GM12878 (cell line): Measurements from ENCODE around the gene TMEM168. TPM values are rescaled to one million over a fixed set of nuclear protein-coding genes. Genes with fewer than 3 reads are reported as not detected.

Source experiments
- ATAC-seq: fragments of 200-7000 bp; cut with Tn5 transposase; 3 replicates; pipeline ENCODE4 v1.9.1; 2020; ENCODE audit warnings: mild to moderate bottlenecking, moderate library complexity
- BruUV-seq: library from RNA; stranded (reverse); fragments of 400-500 nt; replicated peaks from 2 replicates; lab custom pipeline; 2021; lab: Mats Ljungman, UMichigan
- CTCF ChIA-PET: fragments of 300-600 bp; sonication (Branson Sonifier 250); formaldehyde crosslinking; extraction: SDS; loops from one replicate; lab custom pipeline; 2021; ENCODE audit warnings: inconsistent platforms; lab: Yijun Ruan, JAX
- POLR2A ChIA-PET: fragments of 350-600 bp; formaldehyde crosslinking; extraction: SDS; loops from one replicate; lab custom pipeline; 2021; ENCODE audit warnings: inconsistent platforms; lab: Charles Lee
- RAD21 ChIA-PET: fragments of 300-600 bp; sonication (Branson Sonifier 250); formaldehyde crosslinking; loops from one replicate; lab custom pipeline; 2023; ENCODE audit warnings: antibody characterized with exemption; ENCODE audit not compliant: unreplicated experiment; lab: Charles Lee
- SMC1A ChIA-PET: fragments of 300-600 bp; sonication (Branson Sonifier 250); formaldehyde crosslinking; loops from one replicate; lab custom pipeline; 2023; ENCODE audit not compliant: unreplicated experiment, uncharacterized antibody; lab: Charles Lee
- DNase-seq: peaks from one replicate; pipeline ENCODE4 v3.0.0-alpha.2; 2011; ENCODE audit warnings: low read depth, low spot score
- FAIRE-seq: peaks from 3 replicates; lab custom pipeline; 2011; peaks lifted over from hg19 to GRCh38; lab: Jason Lieb, UNC
- H2AFZ ChIP-seq: 2 replicates; pipeline ENCODE4 v1.6.0; 2011; ENCODE audit warnings: low read depth, low read length, control low read depth; ENCODE audit not compliant: control insufficient read depth
- H3K27ac ChIP-seq: 2 replicates; pipeline ENCODE4 v1.5.1; 2011; ENCODE audit warnings: control low read depth; ENCODE audit not compliant: control insufficient read depth, insufficient read depth
- H3K27me3 ChIP-seq, 2 experiments: replicated peaks in 1 of 2; 2 replicates each; pipeline versions ENCODE4 v1.6.0 to v1.6.1; 2011; ENCODE audit warnings: low read length in 1 of 2; ENCODE audit not compliant: control insufficient read depth in 2 of 2, insufficient read depth in 2 of 2
- H3K36me3 ChIP-seq, 2 experiments: 2 replicates each; pipeline ENCODE4 v1.5.1; 2011; ENCODE audit warnings: low read length in 1 of 2; ENCODE audit not compliant: control insufficient read depth in 2 of 2, insufficient read depth in 2 of 2
- H3K4me1 ChIP-seq: 2 replicates; pipeline ENCODE4 v1.6.1; 2011; ENCODE audit warnings: mild to moderate bottlenecking, low read length, moderate library complexity, mixed read lengths; ENCODE audit not compliant: control insufficient read depth, insufficient read depth
- H3K4me2 ChIP-seq: 2 replicates; pipeline ENCODE4 v1.6.0; 2011; ENCODE audit warnings: control low read depth; ENCODE audit not compliant: control insufficient read depth, insufficient read depth
- H3K4me3 ChIP-seq: fragments of 200-600 bp; sonication (generic); 2 replicates; pipeline ENCODE4 v1.5.1; 2016
- H3K79me2 ChIP-seq: 2 replicates; pipeline ENCODE4 v1.6.0; 2011; ENCODE audit warnings: low read length; ENCODE audit not compliant: control insufficient read depth, insufficient read depth
- H3K9ac ChIP-seq: 2 replicates; pipeline ENCODE4 v1.8.0; 2011; ENCODE audit warnings: low read length, control low read depth, mixed read lengths; ENCODE audit not compliant: control insufficient read depth, insufficient read depth
- H3K9me3 ChIP-seq: replicated peaks from 3 replicates; pipeline ENCODE4 v1.5.1; 2011; ENCODE audit warnings: mild to moderate bottlenecking, low read length; ENCODE audit not compliant: control insufficient read depth, insufficient read depth
- H4K20me1 ChIP-seq: 2 replicates; pipeline ENCODE4 v1.6.0; 2011; ENCODE audit not compliant: control insufficient read depth, insufficient read depth
- BCL11A ChIP-seq: IDR thresholded peaks from 2 replicates; pipeline ENCODE4 v1.6.1; 2011; ENCODE audit warnings: low read depth, low read length
- CBX3 ChIP-seq: fragments of 200-600 bp; sonication (generic); IDR thresholded peaks from 2 replicates; pipeline ENCODE4 v1.6.1; 2016; ENCODE audit warnings: low read depth, borderline replicate concordance
- CHD2 ChIP-seq: IDR thresholded peaks from 2 replicates; pipeline ENCODE4 v1.6.1; 2011; ENCODE audit warnings: low read depth, low read length, improper control_type of control experiment, borderline replicate concordance
- DPF2 ChIP-seq: fragments of 450-650 bp; IDR thresholded peaks from 2 replicates; pipeline ENCODE4 v1.6.1; 2017; ENCODE audit warnings: mild to moderate bottlenecking
- MTA3 ChIP-seq: IDR thresholded peaks from 2 replicates; pipeline ENCODE4 v1.6.1; 2012; ENCODE audit warnings: low read length, inconsistent platforms, borderline replicate concordance
- PAX5 ChIP-seq: IDR thresholded peaks from 2 replicates; pipeline ENCODE4 v1.6.1; 2011; ENCODE audit warnings: low read depth, low read length, borderline replicate concordance
- PML ChIP-seq: IDR thresholded peaks from 2 replicates; pipeline ENCODE4 v1.6.1; 2012; ENCODE audit warnings: low read length, inconsistent platforms
- SKIL ChIP-seq: fragments of 450-650 bp; IDR thresholded peaks from 2 replicates; pipeline ENCODE4 v1.6.1; 2017; ENCODE audit warnings: mild to moderate bottlenecking, low read depth, inconsistent platforms; ENCODE audit not compliant: poor library complexity, severe bottlenecking
- SPI1 ChIP-seq: IDR thresholded peaks from 2 replicates; pipeline ENCODE4 v1.6.1; 2011; ENCODE audit warnings: low read depth, mild to moderate bottlenecking, low read length, moderate library complexity, borderline replicate concordance; ENCODE audit not compliant: insufficient read depth
- TBL1XR1 ChIP-seq: IDR thresholded peaks from 2 replicates; pipeline ENCODE4 v1.6.1; 2012; ENCODE audit warnings: low read depth, low read length, improper control_type of control experiment
- YBX1 ChIP-seq: fragments of 450-650 bp; IDR thresholded peaks from 2 replicates; pipeline ENCODE4 v1.6.1; 2016; ENCODE audit warnings: antibody characterized with exemption
- ZNF592 ChIP-seq: fragments of 450-650 bp; IDR thresholded peaks from 2 replicates; pipeline ENCODE4 v1.6.1; 2017; ENCODE audit warnings: mild to moderate bottlenecking, moderate library complexity
- WGBS: methylation state at CpG from one replicate; pipeline ENCODE4 v1.1.6; 2016; ENCODE audit warnings: low lambda C conversion rate; ENCODE audit not compliant: insufficient replicate concordance, insufficient coverage; ENCODE audit errors: missing lambda C conversion rate; 5-methylcytosine and 5-hydroxymethylcytosine counted together
- in situ Hi-C: fragments of 300-500 bp; cut with MboI; formaldehyde crosslinking; loops from 9 replicates; pipeline ENCODE4 v1.14.3; 2018; ENCODE audit warnings: mixed read lengths
- intact Hi-C: fragments of 100-400 bp; cut with micrococcal nuclease; formaldehyde crosslinking; loops from one replicate; pipeline ENCODE4 v1.14.2; 2022; ENCODE audit not compliant: unreplicated experiment
- polyA plus RNA-seq, 11 experiments: library from polyadenylated mRNA; depleted of rRNA in 4 of 11; unstranded in 6 of 11; stranded (reverse) in 5 of 11; fragments of >200 nt; fragmentation: Nextera tagmentation in 4 of 11; fragmentation: Illumina TruSeq in 1 of 11; extraction: Ambion mirVana in 4 of 11; extraction: Trizol in 1 of 11; gene quantifications; 1 replicate in 1 of 11; 2 replicates in 10 of 11; pipeline versions ENCODE4 v1.2.1 to v1.2.3, GENCODE V29; 2011 to 2016; ENCODE audit warnings: inconsistent platforms in 2 of 11, missing spikeins in 2 of 11, low read depth in 1 of 11
- total RNA-seq, 4 experiments: library from RNA; depleted of rRNA in 3 of 4; stranded (reverse); fragments of >200 nt in 3 of 4; fragmentation: Illumina TruSeq in 1 of 4; extraction: Trizol in 1 of 4; gene quantifications; 2 replicates each; pipeline versions ENCODE4 v1.2.1 to v1.2.3, GENCODE V29; 2013 to 2021
- TF ChIP-seq, protein P1 (sequence below): fragments of 450-650 bp; IDR thresholded peaks from 2 replicates; pipeline ENCODE4 v1.6.1; 2017; ENCODE audit warnings: low read depth, mild to moderate bottlenecking, moderate library complexity

The TMEM168 gene
- total and polyA plus RNA-seq, 10 of the 15 experiments (the other 5 are each of a cell fraction or from before 2014, with no cell fraction given): 9.1 to 44.2 (median 19.8) TPM

DNA sequence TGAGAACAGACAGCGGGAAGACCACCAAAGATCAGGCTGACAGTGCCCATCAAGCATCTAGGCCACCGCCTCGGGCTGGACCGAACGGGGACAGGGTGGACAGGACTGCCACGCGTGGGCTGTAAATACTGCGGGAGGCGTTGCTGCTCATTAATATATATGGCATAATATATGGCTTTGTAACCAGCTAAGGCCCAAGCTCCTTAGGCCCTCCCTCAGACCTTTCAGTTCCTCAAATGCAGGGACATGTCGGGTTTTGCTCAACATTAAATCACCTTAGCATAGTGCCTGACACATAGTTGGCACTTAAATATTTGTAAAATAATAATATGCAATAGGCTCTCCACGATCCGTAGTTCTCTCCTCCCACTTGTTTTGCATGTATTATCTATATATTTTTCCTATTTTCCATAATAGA is 402 bp upstream of the TMEM168 start:
- RAD21 ChIA-PET: interaction anchor here (1.0 to 1.2 kb wide), 3 partner anchors 25 to 76 kb away, joined by 3 to 4 read pairs (median 3); no protein-coding TSS in a partner anchor
- BruUV-seq: no TSS peak
- H3K4me1 ChIP-seq: peaks cover 7% of the 10 kb centered on the region; the same call in 1 of the 2 replicates
- FAIRE-seq: no peak
- H3K27me3 ChIP-seq: no peaks in the 10 kb centered on the region
- WGBS: 2% methylated on average over 12 of the region's 12 CpGs
- DNase-seq: peak; percentile 44
- POLR2A ChIA-PET: interaction anchor here (0.8 to 1.9 kb wide), 3 partner anchors 44 to 149 kb away, joined by 3 to 5 read pairs (median 4); a partner anchor contains a TSS
- H3K9ac ChIP-seq: peak overlapping the region; percentile 76
- peaks cover 27% of the 10 kb centered on the region for H3K79me2 ChIP-seq
- no peaks in the 10 kb centered on the region for H3K36me3 ChIP-seq
- peak overlapping the region; percentile 99 for H2AFZ ChIP-seq
- H3K4me2 ChIP-seq: peak overlapping the region; percentile 97
- peak; percentile 83 for ATAC-seq
- in situ Hi-C loops: no loop called here
- intact Hi-C loops: loop anchor here (1.0 kb wide), 1 partner anchor 15 kb away; no protein-coding TSS in a partner anchor
- CTCF ChIA-PET: interaction anchor here (1.2 to 1.5 kb wide), 2 partner anchors 27 to 84 kb away, joined by 3 read pairs; no protein-coding TSS in a partner anchor
- H4K20me1 ChIP-seq: no peaks in the 10 kb centered on the region
- H3K4me3 ChIP-seq: peak overlapping the region; percentile 85
- no peaks in the 10 kb centered on the region for H3K9me3 ChIP-seq
- peak overlapping the region; percentile 94 for H3K27ac ChIP-seq
- SMC1A ChIA-PET: interaction anchor here (0.9 to 3.7 kb wide), 3 partner anchors 11 to 19 kb away, joined by 3 to 14 read pairs (median 3); no protein-coding TSS in a partner anchor
- TF ChIP-seq CBX3 (no peak), DPF2 (0 out of 2 replicates have a peak, but pooled peaks have one; percentile 45), YBX1 (no peak), SKIL (no peak), BCL11A (peak; percentile 59; the same call in 1 of the 2 replicates), PML (peak; percentile 40; the same call in 1 of the 2 replicates), PAX5 (0 out of 2 replicates have a peak, but pooled peaks have one; percentile 47), TBL1XR1 (peak; percentile 64; the same call in 1 of the 2 replicates), CHD2 (peak; percentile 9; the same call in 1 of the 2 replicates), SPI1 (peak; percentile 95), ZNF592 (0 out of 2 replicates have a peak, but pooled peaks have one; percentile 25), MTA3 (peak; percentile 39; the same call in 1 of the 2 replicates)
- TF ChIP-seq, protein P1, sequence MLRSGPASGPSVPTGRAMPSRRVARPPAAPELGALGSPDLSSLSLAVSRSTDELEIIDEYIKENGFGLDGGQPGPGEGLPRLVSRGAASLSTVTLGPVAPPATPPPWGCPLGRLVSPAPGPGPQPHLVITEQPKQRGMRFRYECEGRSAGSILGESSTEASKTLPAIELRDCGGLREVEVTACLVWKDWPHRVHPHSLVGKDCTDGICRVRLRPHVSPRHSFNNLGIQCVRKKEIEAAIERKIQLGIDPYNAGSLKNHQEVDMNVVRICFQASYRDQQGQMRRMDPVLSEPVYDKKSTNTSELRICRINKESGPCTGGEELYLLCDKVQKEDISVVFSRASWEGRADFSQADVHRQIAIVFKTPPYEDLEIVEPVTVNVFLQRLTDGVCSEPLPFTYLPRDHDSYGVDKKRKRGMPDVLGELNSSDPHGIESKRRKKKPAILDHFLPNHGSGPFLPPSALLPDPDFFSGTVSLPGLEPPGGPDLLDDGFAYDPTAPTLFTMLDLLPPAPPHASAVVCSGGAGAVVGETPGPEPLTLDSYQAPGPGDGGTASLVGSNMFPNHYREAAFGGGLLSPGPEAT: peak; percentile 51; the same call in 1 of the 2 replicates
